NCI-H146 (cell line): Measurements from ENCODE around the gene PRG3.
"Not testable (repeated sequence)": the region's sequence is repeated elsewhere in the genome, so short reads cannot be mapped to it uniquely, and the experiment has no call there.

ENCODE experiments used
- DNase-seq: peaks from one replicate; lab custom pipeline; 2025; lab: John Stamatoyannopoulos, UW

Gene PRG3

DNA sequence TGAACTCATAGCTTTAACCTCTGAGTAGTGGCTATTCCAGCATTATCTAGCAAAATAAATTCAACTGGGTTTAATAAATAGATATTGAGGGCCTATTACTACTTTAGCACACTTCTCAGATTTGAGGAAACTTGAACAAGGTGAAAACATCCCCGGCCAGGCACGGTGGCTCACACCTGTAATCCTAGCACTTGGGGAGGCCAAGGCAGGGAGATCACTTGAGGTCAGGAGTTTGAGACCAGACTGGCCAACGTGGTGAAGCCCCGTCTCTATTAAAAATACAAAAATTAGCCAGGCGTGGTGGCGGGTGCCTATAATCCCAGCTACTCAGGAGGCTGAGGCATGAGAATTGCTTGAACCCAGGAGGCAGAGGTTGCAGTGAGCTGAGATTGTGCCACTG lies 44.1 kb downstream of the PRG3 start:
- DNase-seq: not testable (repeated sequence)

DNA sequence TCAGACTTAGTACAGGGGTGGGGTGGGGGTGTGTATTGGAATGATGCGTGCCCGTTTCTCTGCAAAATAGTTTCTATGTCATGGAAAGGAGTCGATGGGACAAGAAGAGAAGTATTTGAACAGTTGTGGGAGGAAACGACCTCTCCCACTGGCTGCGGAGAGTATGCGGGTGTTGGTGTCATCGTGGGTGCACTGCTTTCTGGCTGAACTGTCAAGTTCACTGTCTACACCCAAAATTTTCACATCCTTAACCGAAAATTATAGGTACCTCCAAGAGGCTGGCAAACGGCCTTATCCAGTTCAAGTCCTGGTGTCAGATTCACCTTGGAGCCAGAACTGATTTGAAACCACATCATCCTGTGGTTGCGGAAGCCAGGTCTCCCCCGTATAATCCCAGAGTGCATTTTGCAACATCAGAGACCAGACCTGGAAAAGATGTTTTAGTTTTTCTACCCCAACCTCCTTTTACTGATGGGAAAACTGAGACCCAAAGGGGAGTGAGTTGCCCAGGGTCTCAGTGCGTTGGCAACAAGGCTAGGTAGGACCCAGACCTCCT lies 44.8 kb downstream of the PRG3 start:
- no peak for DNase-seq

DNA sequence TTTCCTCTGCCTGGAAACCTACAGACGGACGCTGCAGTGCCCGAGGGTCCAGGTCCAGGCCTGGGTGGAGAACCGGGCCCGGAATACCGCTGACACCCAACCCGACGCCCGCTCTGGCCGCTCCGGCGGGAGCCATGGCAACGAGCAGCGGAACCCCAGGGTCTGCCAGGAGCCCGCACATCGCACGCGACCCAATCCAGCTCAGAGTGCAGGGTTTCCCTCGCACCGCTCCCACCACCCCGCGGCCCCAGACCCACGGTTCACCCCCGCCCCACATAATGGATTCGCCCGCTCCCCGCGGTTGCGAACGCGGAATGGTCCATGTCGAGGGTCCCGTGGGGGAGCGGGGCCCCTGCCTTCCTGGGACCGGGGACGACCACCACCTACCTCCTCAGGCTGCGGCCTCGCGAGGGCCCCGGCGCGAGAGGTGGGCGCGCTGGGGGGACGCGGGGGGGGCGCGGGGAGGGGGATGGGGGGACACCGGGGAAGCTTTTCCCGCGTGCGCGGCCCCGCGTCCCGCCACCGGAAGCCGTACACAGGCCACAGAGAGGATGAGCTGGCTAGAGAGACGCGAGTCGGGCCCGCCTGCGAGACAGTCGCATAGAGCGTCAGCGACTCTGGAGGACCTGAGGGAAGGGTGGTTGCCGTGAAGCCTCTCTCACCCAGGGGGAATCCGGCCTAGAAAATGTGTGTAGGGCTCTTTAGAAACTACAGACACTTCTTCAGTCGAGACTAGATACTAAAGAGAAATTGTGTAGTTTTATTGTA lies 45.4 kb downstream of the PRG3 start, which contains the start of gene SSRP1:
Gene SSRP1, minus strand, starts transcription at position 550 of the 768 bp plus-strand sequence. CDS start 771 bp downstream, outside the sequence.
- DNase-seq: peak; percentile 90

DNA sequence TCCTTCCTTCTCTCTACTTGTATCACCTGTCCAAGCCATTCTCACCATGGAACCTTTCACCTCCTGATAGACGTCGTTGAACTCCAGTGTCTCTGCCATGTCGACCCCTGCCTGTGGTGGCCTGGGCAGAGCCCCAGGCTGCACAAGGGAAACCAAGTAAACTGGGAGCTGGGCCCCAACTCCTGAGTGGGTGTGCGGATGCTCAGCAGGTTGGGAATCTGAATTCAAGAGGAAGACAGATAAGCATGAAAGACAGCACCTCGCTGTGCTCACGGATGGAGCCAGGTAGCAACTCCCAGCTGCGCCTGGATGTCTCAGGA lies 46.0 kb downstream of the PRG3 start:
- DNase-seq: no peak

DNA sequence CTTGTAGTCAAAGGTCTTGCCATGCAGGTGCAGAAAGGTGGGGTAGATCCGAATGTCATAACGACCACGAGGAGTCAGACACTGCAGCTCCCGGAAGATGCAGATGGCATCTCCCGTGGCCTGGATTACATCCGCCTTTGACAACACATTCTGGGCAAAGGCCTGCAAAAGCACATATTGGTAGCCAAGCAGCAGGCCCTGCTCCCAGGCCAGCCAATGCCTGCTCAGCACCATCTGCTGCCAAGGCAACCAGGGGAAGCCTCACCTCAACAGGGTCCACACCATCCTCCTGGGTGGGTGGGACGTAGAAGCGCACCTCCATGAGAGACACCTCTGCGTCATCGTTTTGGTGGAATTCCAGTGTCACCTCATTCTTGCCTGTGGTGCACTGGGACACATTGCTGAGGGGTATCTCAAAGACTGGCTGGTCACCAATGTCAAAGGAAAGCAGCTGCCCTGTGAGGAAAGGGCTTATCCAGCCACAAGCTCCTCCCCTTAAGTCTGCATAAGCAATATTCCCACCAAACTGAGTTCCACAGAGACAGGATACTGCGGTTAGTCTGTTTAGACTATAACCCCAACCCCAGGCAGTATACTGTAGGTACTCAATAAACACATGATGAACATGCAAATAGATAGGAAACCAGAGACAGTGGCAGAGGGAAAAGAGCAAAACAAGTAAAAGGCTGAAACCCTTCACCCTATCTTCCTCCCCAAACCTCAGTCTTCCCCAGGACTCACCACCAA lies 48.1 kb downstream of the PRG3 start:
- no peak for DNase-seq

DNA sequence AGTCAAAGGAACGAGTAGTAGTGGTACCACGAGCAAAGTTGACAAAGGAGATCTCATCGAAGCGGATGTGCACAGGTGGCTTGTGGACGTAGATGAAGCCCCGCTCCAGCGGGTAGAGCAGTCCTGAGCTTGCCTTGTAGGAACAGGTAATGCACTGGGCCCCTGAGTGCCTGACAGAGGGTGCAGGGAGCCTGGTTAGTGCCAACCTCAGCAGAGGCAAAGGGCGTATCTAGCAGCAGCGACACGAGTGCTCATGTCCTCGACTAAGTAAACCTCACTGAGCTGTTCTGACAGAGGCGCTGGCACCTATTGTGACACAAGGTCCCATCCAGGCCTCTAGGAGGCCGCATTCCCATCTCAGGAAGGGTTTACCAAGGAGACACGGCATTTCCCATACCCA lies 49.2 kb downstream of the PRG3 start:
- no peak for DNase-seq

DNA sequence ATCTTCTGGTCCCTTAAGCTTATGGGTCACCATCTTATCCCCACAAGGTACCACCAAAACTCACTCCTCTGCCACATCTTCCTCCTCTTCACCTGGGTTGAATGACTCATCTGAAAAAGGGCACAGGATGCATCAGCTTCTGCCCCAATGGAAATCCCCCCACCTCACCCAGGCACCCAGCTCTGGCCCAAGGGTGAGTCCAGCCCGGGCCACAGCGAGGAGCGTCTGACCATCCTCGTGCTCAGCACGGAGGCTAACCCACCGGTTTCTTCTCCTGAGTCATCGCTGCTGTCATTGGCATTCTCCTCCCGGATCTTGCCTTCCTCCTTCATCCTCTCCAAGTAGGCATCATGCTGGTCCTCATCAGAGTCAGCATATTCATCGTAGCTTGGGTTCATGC lies 50.9 kb downstream of the PRG3 start:
- no peak for DNase-seq

DNA sequence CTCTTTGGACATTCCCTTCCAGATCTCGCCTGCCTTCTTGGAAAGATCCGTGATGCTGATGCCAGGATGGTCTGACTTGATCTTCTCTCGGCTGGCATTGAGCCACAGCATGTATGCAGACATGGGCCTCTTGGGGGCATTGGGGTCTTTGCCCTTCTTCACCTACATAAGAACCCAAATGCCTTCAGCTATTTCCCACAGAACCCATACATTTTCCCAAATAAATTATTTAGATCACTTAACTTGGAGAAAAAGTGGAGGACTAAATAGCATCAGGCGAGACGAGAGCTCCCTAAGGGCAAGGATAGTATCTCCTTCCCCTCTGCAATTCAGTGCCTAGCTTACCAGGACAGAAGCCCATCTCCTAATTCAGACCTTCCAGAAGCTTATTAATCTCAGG lies 53.2 kb downstream of the PRG3 start:
- DNase-seq: no peak
